HuH-7 (cell line): ENCODE results near the gene GRIA1.

Source experiments
- DNase-seq: peaks from one replicate; pipeline ENCODE4 v3.0.0; 2011; ENCODE audit warnings: low spot score

Gene GRIA1

GRCh38 chr5:153498516-153498915, 8.0 kb downstream of the GRIA1 start:
- no peak for DNase-seq

GRCh38 chr5:153500178-153500577, 9.7 kb downstream of the GRIA1 start:
- no peak for DNase-seq

- no peak for DNase-seq
Measured at GRCh38 chr5:153504726-153505125, 14.3 kb downstream of the GRIA1 start.

- no peak for DNase-seq
Measured at GRCh38 chr5:153508700-153509099, 18.2 kb downstream of the GRIA1 start.

GRCh38 chr5:153511622-153512021, 21.2 kb downstream of the GRIA1 start:
- no peak for DNase-seq

GRCh38 chr5:153513156-153513555, 22.7 kb downstream of the GRIA1 start:
- DNase-seq, result no peak

- DNase-seq, result no peak
Measured at GRCh38 chr5:153515301-153515700, 24.8 kb downstream of the GRIA1 start.

- no peak for DNase-seq
Measured at GRCh38 chr5:153516504-153517240, 26.2 kb downstream of the GRIA1 start.

GRCh38 chr5:153517241-153517611, 26.8 kb downstream of the GRIA1 start:
- no peak for DNase-seq

- no peak for DNase-seq
Measured at GRCh38 chr5:153520137-153520536, 29.7 kb downstream of the GRIA1 start.

GRCh38 chr5:153520952-153521351, 30.5 kb downstream of the GRIA1 start:
- no peak for DNase-seq

GRCh38 chr5:153523211-153523610, 32.7 kb downstream of the GRIA1 start:
- no peak for DNase-seq

GRCh38 chr5:153523831-153524230, 33.4 kb downstream of the GRIA1 start:
- no peak for DNase-seq

- DNase-seq, result no peak
Measured at GRCh38 chr5:153525536-153525935, 35.1 kb downstream of the GRIA1 start.

- no peak for DNase-seq
Measured at GRCh38 chr5:153530357-153531143, 40.1 kb downstream of the GRIA1 start.

GRCh38 chr5:153533546-153533945, 43.1 kb downstream of the GRIA1 start:
- DNase-seq, result no peak

GRCh38 chr5:153534102-153534501, 43.6 kb downstream of the GRIA1 start:
- DNase-seq, result no peak

GRCh38 chr5:153537207-153537606, 46.7 kb downstream of the GRIA1 start:
- no peak for DNase-seq

- no peak for DNase-seq
Measured at GRCh38 chr5:153539983-153540382, 49.5 kb downstream of the GRIA1 start.

GRCh38 chr5:153542536-153542935, 52.1 kb downstream of the GRIA1 start:
- DNase-seq, result no peak

GRCh38 chr5:153543288-153543687, 52.8 kb downstream of the GRIA1 start:
- no peak for DNase-seq

GRCh38 chr5:153543959-153544470, 53.5 kb downstream of the GRIA1 start:
- DNase-seq, result no peak

GRCh38 chr5:153544706-153545105, 54.2 kb downstream of the GRIA1 start:
- DNase-seq, result no peak
